Caco-2 (cell line): ENCODE measurements around the gene IL31. TPM values are rescaled to one million over a fixed set of nuclear protein-coding genes. Genes with fewer than 3 reads are reported as not detected.

ENCODE experiments used
- BruUV-seq: library from RNA; stranded (reverse); fragments of 400-500 nt; replicated peaks from 2 replicates; lab custom pipeline; 2021; lab: Mats Ljungman, UMichigan
- CTCF ChIA-PET: fragments of 300-600 bp; sonication (Branson Sonifier 250); formaldehyde crosslinking; loops from one replicate; lab custom pipeline; 2022; ENCODE audit warnings: antibody characterized with exemption; lab: Charles Lee
- POLR2A ChIA-PET: fragments of 300-600 bp; sonication (Branson Sonifier 250); formaldehyde crosslinking; loops from one replicate; lab custom pipeline; 2022; ENCODE audit warnings: antibody characterized with exemption; lab: Charles Lee
- DNase-seq, 2 experiments: peaks; one replicate each; pipeline versions ENCODE4 v3.0.0 to v3.0.0-alpha.2; 2020 to 2022
- H3K27me3 ChIP-seq: replicated peaks from 2 replicates; pipeline ENCODE4 v1.6.0; 2011; ENCODE audit warnings: low read length; ENCODE audit not compliant: control insufficient read depth, insufficient read depth
- H3K36me3 ChIP-seq: 2 replicates; pipeline ENCODE4 v1.5.1; 2011; ENCODE audit warnings: low read length; ENCODE audit not compliant: control insufficient read depth, insufficient read depth
- H3K4me1 ChIP-seq: fragments of 250-450 bp; sonication (Bioruptor Pico); 2 replicates; pipeline ENCODE4 v1.5.1; 2020; ENCODE audit warnings: mild to moderate bottlenecking
- H3K4me3 ChIP-seq: 2 replicates; pipeline ENCODE4 v1.5.1; 2011; ENCODE audit warnings: low read depth, mild to moderate bottlenecking, control low read depth, low read length
- H3K9me3 ChIP-seq: fragments of 250-450 bp; sonication (Bioruptor Pico); 2 replicates; pipeline ENCODE4 v1.5.1; 2020; ENCODE audit warnings: mild to moderate bottlenecking, moderate library complexity
- H3K27ac Mint-ChIP-seq: one replicate; pipeline ENCODE4 v1.8.0; 2022; ENCODE audit warnings: mixed read lengths; ENCODE audit not compliant: unreplicated experiment
- H3K27me3 Mint-ChIP-seq: one replicate; pipeline ENCODE4 v1.8.0; 2022; ENCODE audit warnings: mixed read lengths; ENCODE audit not compliant: insufficient read depth, unreplicated experiment
- H3K36me3 Mint-ChIP-seq: one replicate; pipeline ENCODE4 v1.8.0; 2022; ENCODE audit warnings: mild to moderate bottlenecking, mixed read lengths; ENCODE audit not compliant: insufficient read depth, unreplicated experiment
- H3K4me1 Mint-ChIP-seq: one replicate; pipeline ENCODE4 v1.8.0; 2022; ENCODE audit warnings: low read depth, mixed read lengths; ENCODE audit not compliant: unreplicated experiment
- H3K4me3 Mint-ChIP-seq: one replicate; pipeline ENCODE4 v1.8.0; 2022; ENCODE audit warnings: mild to moderate bottlenecking, moderate library complexity, mixed read lengths; ENCODE audit not compliant: unreplicated experiment
- H3K9me3 Mint-ChIP-seq: one replicate; pipeline ENCODE4 v1.8.0; 2022; ENCODE audit warnings: mixed read lengths; ENCODE audit not compliant: unreplicated experiment
- CTCF ChIP-seq, 2 experiments: fragments of 200-600 bp in 1 of 2; IDR thresholded peaks; 1 replicate in 1 of 2; 2 replicates in 1 of 2; pipeline versions ENCODE4 v1.5.1 to v1.8.0; 2011 to 2022; ENCODE audit warnings: antibody characterized with exemption in 1 of 2, control low read depth in 1 of 2, inconsistent platforms in 1 of 2, low read depth in 1 of 2, low read length in 1 of 2, mild to moderate bottlenecking in 1 of 2, moderate library complexity in 1 of 2; ENCODE audit not compliant: insufficient read depth in 1 of 2, severe bottlenecking in 1 of 2, unreplicated experiment in 1 of 2
- intact Hi-C: fragments of 100-400 bp; cut with micrococcal nuclease; formaldehyde crosslinking; loops from one replicate; pipeline ENCODE4 v1.10.0; 2022; ENCODE audit not compliant: unreplicated experiment
- total RNA-seq: library from RNA; stranded (reverse); gene quantifications from 2 replicates; pipeline ENCODE4 v1.2.3, GENCODE V29; 2022

Gene IL31
- total RNA-seq, 1 experiment from 2014 or later = not detected

- Mint-ChIP-seq H3K27me3 (no peaks in the 10 kb centered on the region), H3K27ac (no peak overlapping the region), H3K4me3 (peak overlapping the region; percentile 16), H3K9me3 (no peaks in the 10 kb centered on the region), H3K36me3 (peaks cover 30% of the 10 kb centered on the region), H3K4me1 (peaks cover 7% of the 10 kb centered on the region)
- Histone ChIP-seq H3K36me3 (no peaks in the 10 kb centered on the region), H3K4me1 (peaks cover 9% of the 10 kb centered on the region; the same call in 1 of the 2 replicates), H3K9me3 (no peaks in the 10 kb centered on the region), H3K4me3 (no peak overlapping the region), H3K27me3 (no peaks in the 10 kb centered on the region)
- DNase-seq = no peak
- POLR2A ChIA-PET = no interaction called here
- TF ChIP-seq CTCF (IDR thresholded peaks at IDR 0.05; ENCODE audit: insufficient read depth in 1 of 2, low read depth in 1 of 2, low read length in 1 of 2, severe bottlenecking in 1 of 2, unreplicated experiment in 1 of 2) = no peak
- intact Hi-C loops = loop anchor here (2.0 kb wide), 1 partner anchor 21 kb away; no protein-coding TSS in a partner anchor
- CTCF ChIA-PET = interaction anchor here (0.6 kb wide), 1 partner anchor 78 kb away, joined by 3 read pairs; no protein-coding TSS in a partner anchor
- no TSS peak for BruUV-seq
Measured at GRCh38 chr12:122202017-122202416, 28.0 kb upstream of the IL31 start.

GRCh38 chr12:122201381-122201780 is 27.4 kb upstream of the IL31 start:
- Mint-ChIP-seq H3K4me1 (peaks cover 7% of the 10 kb centered on the region), H3K4me3 (peak overlapping the region; percentile 16), H3K27me3 (no peaks in the 10 kb centered on the region), H3K36me3 (peaks cover 25% of the 10 kb centered on the region), H3K9me3 (no peaks in the 10 kb centered on the region), H3K27ac (no peak overlapping the region)
- H3K4me3 ChIP-seq = no peak overlapping the region
- H3K4me1 ChIP-seq = peaks cover 9% of the 10 kb centered on the region; the same call in 1 of the 2 replicates
- H3K36me3 ChIP-seq = no peaks in the 10 kb centered on the region
- no TSS peak for BruUV-seq
- ChIA-PET POLR2A (no interaction called here), CTCF (no interaction called here)
- no peaks in the 10 kb centered on the region for H3K27me3 ChIP-seq
- no peaks in the 10 kb centered on the region for H3K9me3 ChIP-seq
- intact Hi-C loops = no loop called here
- no peak for TF ChIP-seq CTCF (IDR thresholded peaks at IDR 0.05; ENCODE audit: insufficient read depth in 1 of 2, low read depth in 1 of 2, low read length in 1 of 2, severe bottlenecking in 1 of 2, unreplicated experiment in 1 of 2)
- no peak for DNase-seq

- no TSS peak for BruUV-seq
- Histone ChIP-seq H3K4me3 (no peak overlapping the region), H3K9me3 (no peaks in the 10 kb centered on the region), H3K36me3 (no peaks in the 10 kb centered on the region), H3K27me3 (no peaks in the 10 kb centered on the region), H3K4me1 (peaks cover 9% of the 10 kb centered on the region; the same call in 1 of the 2 replicates)
- POLR2A ChIA-PET = no interaction called here
- H3K9me3 Mint-ChIP-seq = peaks cover 5% of the 10 kb centered on the region
- H3K4me1 Mint-ChIP-seq = peaks cover 7% of the 10 kb centered on the region
- TF ChIP-seq CTCF (IDR thresholded peaks at IDR 0.05; ENCODE audit: insufficient read depth in 1 of 2, low read depth in 1 of 2, low read length in 1 of 2, severe bottlenecking in 1 of 2, unreplicated experiment in 1 of 2) = peak in 1 of 2 experiments; percentile 14
- no peaks in the 10 kb centered on the region for H3K27me3 Mint-ChIP-seq
- peaks cover 18% of the 10 kb centered on the region for H3K36me3 Mint-ChIP-seq
- DNase-seq = no peak
- H3K4me3 Mint-ChIP-seq = no peak overlapping the region
- H3K27ac Mint-ChIP-seq = no peak overlapping the region
- intact Hi-C loops = no loop called here
- CTCF ChIA-PET = no interaction called here
Measured at GRCh38 chr12:122200541-122201175, 26.6 kb upstream of the IL31 start.
